HepG2 (cell line): Measurements from ENCODE around the gene PCIF1.

Source experiments
- HNRNPH1 ChIP-seq: fragments of 200-400 bp; formaldehyde crosslinking; optimal IDR thresholded peaks from 2 replicates; pipeline ENCODE3; 2017; ENCODE audit warnings: mild to moderate bottlenecking, low read depth, low read length
- NFKB2 ChIP-seq: sonication (generic); formaldehyde crosslinking; IDR thresholded peaks from 2 replicates; pipeline ENCODE4 v1.4.0; 2020; ENCODE audit warnings: missing genetic modification reagents, borderline replicate concordance
- POLR2AphosphoS5 ChIP-seq: IDR thresholded peaks from 2 replicates; pipeline ENCODE4 v1.6.1; 2012; ENCODE audit warnings: low read depth, low read length
- RAD21 ChIP-seq: fragments of 450-650 bp; formaldehyde crosslinking; IDR thresholded peaks from 2 replicates; pipeline ENCODE4 v1.5.0; 2020; ENCODE audit warnings: mild to moderate bottlenecking
- TF ChIP-seq, protein P1 (sequence below): IDR thresholded peaks from 2 replicates; pipeline ENCODE4 v1.6.1; 2016; ENCODE audit warnings: low read depth, missing genetic modification reagents, missing compliant biosample characterization

GRCh38 chr20:45887346-45887715 lies 47.2 kb upstream of the PCIF1 start, which contains the start of gene SPATA25:
- TF ChIP-seq, protein P1, sequence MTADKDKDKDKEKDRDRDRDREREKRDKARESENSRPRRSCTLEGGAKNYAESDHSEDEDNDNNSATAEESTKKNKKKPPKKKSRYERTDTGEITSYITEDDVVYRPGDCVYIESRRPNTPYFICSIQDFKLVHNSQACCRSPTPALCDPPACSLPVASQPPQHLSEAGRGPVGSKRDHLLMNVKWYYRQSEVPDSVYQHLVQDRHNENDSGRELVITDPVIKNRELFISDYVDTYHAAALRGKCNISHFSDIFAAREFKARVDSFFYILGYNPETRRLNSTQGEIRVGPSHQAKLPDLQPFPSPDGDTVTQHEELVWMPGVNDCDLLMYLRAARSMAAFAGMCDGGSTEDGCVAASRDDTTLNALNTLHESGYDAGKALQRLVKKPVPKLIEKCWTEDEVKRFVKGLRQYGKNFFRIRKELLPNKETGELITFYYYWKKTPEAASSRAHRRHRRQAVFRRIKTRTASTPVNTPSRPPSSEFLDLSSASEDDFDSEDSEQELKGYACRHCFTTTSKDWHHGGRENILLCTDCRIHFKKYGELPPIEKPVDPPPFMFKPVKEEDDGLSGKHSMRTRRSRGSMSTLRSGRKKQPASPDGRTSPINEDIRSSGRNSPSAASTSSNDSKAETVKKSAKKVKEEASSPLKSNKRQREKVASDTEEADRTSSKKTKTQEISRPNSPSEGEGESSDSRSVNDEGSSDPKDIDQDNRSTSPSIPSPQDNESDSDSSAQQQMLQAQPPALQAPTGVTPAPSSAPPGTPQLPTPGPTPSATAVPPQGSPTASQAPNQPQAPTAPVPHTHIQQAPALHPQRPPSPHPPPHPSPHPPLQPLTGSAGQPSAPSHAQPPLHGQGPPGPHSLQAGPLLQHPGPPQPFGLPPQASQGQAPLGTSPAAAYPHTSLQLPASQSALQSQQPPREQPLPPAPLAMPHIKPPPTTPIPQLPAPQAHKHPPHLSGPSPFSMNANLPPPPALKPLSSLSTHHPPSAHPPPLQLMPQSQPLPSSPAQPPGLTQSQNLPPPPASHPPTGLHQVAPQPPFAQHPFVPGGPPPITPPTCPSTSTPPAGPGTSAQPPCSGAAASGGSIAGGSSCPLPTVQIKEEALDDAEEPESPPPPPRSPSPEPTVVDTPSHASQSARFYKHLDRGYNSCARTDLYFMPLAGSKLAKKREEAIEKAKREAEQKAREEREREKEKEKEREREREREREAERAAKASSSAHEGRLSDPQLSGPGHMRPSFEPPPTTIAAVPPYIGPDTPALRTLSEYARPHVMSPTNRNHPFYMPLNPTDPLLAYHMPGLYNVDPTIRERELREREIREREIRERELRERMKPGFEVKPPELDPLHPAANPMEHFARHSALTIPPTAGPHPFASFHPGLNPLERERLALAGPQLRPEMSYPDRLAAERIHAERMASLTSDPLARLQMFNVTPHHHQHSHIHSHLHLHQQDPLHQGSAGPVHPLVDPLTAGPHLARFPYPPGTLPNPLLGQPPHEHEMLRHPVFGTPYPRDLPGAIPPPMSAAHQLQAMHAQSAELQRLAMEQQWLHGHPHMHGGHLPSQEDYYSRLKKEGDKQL (CRISPR knock-in tag) = no peak
- no peak for TF ChIP-seq HNRNPH1
- TF ChIP-seq POLR2AphosphoS5 = 0 out of 2 replicates have a peak, but pooled peaks have one; percentile 25
- no peak for TF ChIP-seq RAD21 (CRISPR knock-in tag)
- TF ChIP-seq NFKB2 (CRISPR knock-in tag) = no peak
